Activated naive CD4-positive, alpha-beta T cell treated with anti-CD3 and anti-CD28 coated beads for 36 hours (primary cell): ENCODE results near the gene NKX1-1. TPM values are rescaled to one million over a fixed set of nuclear protein-coding genes. Genes with fewer than 3 reads are reported as not detected.
"Not testable (repeated sequence)": the region's sequence is repeated elsewhere in the genome, so short reads cannot be mapped to it uniquely, and the experiment has no call there.

Source experiments
- CTCF ChIA-PET: fragments of 350-600 bp; sonication (Branson Sonifier 250); formaldehyde crosslinking; loops from one replicate; lab custom pipeline; 2021; ENCODE audit warnings: antibody characterized with exemption; lab: Charles Lee
- DNase-seq: peaks from one replicate; pipeline ENCODE4 v3.0.0-alpha.2; 2020
- H3K27ac Mint-ChIP-seq: one replicate; pipeline ENCODE4 v1.8.0; 2021; ENCODE audit warnings: mild to moderate bottlenecking, mixed read lengths
- H3K27me3 Mint-ChIP-seq: one replicate; pipeline ENCODE4 v1.8.0; 2021; ENCODE audit warnings: low read depth, mixed read lengths
- H3K36me3 Mint-ChIP-seq: one replicate; pipeline ENCODE4 v1.8.0; 2021; ENCODE audit warnings: low read depth, mixed read lengths
- H3K4me1 Mint-ChIP-seq: one replicate; pipeline ENCODE4 v1.8.0; 2021; ENCODE audit warnings: low read depth, mixed read lengths
- H3K4me3 Mint-ChIP-seq: one replicate; pipeline ENCODE4 v1.8.0; 2021; ENCODE audit warnings: mild to moderate bottlenecking, moderate library complexity, mixed read lengths
- H3K9me3 Mint-ChIP-seq: one replicate; pipeline ENCODE4 v1.8.0; 2021; ENCODE audit warnings: mixed read lengths
- intact Hi-C: fragments of 100-400 bp; cut with micrococcal nuclease; formaldehyde crosslinking; loops from one replicate; pipeline ENCODE4 v1.15.1; 2023
- total RNA-seq, 2 experiments: library from RNA; stranded (reverse); gene quantifications; one replicate each; pipeline ENCODE4 v1.2.3, GENCODE V29; 2021

Gene NKX1-1
- total RNA-seq, 2 experiments from 2014 or later, result not detected

- H3K27ac Mint-ChIP-seq, result no peak overlapping the region
- intact Hi-C loops, result no loop called here
- no peak overlapping the region for H3K4me3 Mint-ChIP-seq
- H3K27me3 Mint-ChIP-seq, result peaks cover 5% of the 10 kb centered on the region
- DNase-seq, result no peak
- no peaks in the 10 kb centered on the region for H3K36me3 Mint-ChIP-seq
- H3K4me1 Mint-ChIP-seq, result no peaks in the 10 kb centered on the region
- CTCF ChIA-PET, result no interaction called here
- no peaks in the 10 kb centered on the region for H3K9me3 Mint-ChIP-seq
Observed at GRCh38 chr4:1445716-1446445, 39.6 kb upstream of the NKX1-1 start.

GRCh38 chr4:1443688-1444172 is 37.5 kb upstream of the NKX1-1 start:
- H3K27me3 Mint-ChIP-seq, H3K27ac Mint-ChIP-seq, DNase-seq, H3K9me3 Mint-ChIP-seq, H3K4me1 Mint-ChIP-seq, H3K4me3 Mint-ChIP-seq, H3K36me3 Mint-ChIP-seq, CTCF ChIA-PET: not testable (repeated sequence)
- intact Hi-C loops, result loop anchor here (5.0 kb wide), 1 partner anchor 41 kb away; no protein-coding TSS in a partner anchor

- Mint-ChIP-seq H3K4me3 (no peak overlapping the region), H3K4me1 (no peaks in the 10 kb centered on the region), H3K27me3 (peaks cover 14% of the 10 kb centered on the region), H3K36me3 (no peaks in the 10 kb centered on the region), H3K9me3 (no peaks in the 10 kb centered on the region), H3K27ac (no peak overlapping the region)
- CTCF ChIA-PET, result no interaction called here
- intact Hi-C loops, result no loop called here
- no peak for DNase-seq
Observed at GRCh38 chr4:1427010-1427409, 20.8 kb upstream of the NKX1-1 start.

GRCh38 chr4:1421657-1422056 is 15.4 kb upstream of the NKX1-1 start:
- Mint-ChIP-seq H3K27ac (no peak overlapping the region), H3K36me3 (no peaks in the 10 kb centered on the region), H3K9me3 (no peaks in the 10 kb centered on the region), H3K27me3 (peaks cover 19% of the 10 kb centered on the region), H3K4me3 (no peak overlapping the region), H3K4me1 (no peaks in the 10 kb centered on the region)
- DNase-seq, result no peak
- intact Hi-C loops, result no loop called here
- CTCF ChIA-PET, result no interaction called here

GRCh38 chr4:1419708-1420107 is 13.5 kb upstream of the NKX1-1 start:
- H3K9me3 Mint-ChIP-seq, result no peaks in the 10 kb centered on the region

GRCh38 chr4:1418494-1419285 is 12.4 kb upstream of the NKX1-1 start:
- no peak overlapping the region for H3K4me3 Mint-ChIP-seq
- CTCF ChIA-PET, result interaction anchor here (0.7 to 0.8 kb wide), 2 partner anchors 59 to 450 kb away, joined by 3 read pairs; no protein-coding TSS in a partner anchor
- DNase-seq, result no peak
- H3K27ac Mint-ChIP-seq, result no peak overlapping the region
- no peaks in the 10 kb centered on the region for H3K9me3 Mint-ChIP-seq
- H3K36me3 Mint-ChIP-seq, result no peaks in the 10 kb centered on the region
- H3K4me1 Mint-ChIP-seq, result peaks cover 4% of the 10 kb centered on the region
- peaks cover 23% of the 10 kb centered on the region for H3K27me3 Mint-ChIP-seq
- intact Hi-C loops, result no loop called here

More at GRCh38 chr4:1419708-1420107, 13.5 kb upstream of the NKX1-1 start:
- no peak for DNase-seq
- peaks cover 1% of the 10 kb centered on the region for H3K4me1 Mint-ChIP-seq
- no peak overlapping the region for H3K4me3 Mint-ChIP-seq
- intact Hi-C loops, result no loop called here
- H3K36me3 Mint-ChIP-seq, result no peaks in the 10 kb centered on the region
- CTCF ChIA-PET, result no interaction called here
- no peak overlapping the region for H3K27ac Mint-ChIP-seq
- peaks cover 26% of the 10 kb centered on the region for H3K27me3 Mint-ChIP-seq

GRCh38 chr4:1417522-1418390 is 11.5 kb upstream of the NKX1-1 start:
- no peaks in the 10 kb centered on the region for H3K9me3 Mint-ChIP-seq
- H3K4me3 Mint-ChIP-seq, result no peak overlapping the region
- peaks cover 5% of the 10 kb centered on the region for H3K4me1 Mint-ChIP-seq
- H3K36me3 Mint-ChIP-seq, result no peaks in the 10 kb centered on the region
- CTCF ChIA-PET, result interaction anchor here (0.8 kb wide), 1 partner anchor 58 kb away, joined by 3 read pairs; no protein-coding TSS in a partner anchor
- H3K27ac Mint-ChIP-seq, result no peak overlapping the region
- DNase-seq, result no peak
- H3K27me3 Mint-ChIP-seq, result peaks cover 30% of the 10 kb centered on the region
- intact Hi-C loops, result no loop called here

- Mint-ChIP-seq H3K4me3 (no peak overlapping the region), H3K4me1 (peaks cover 5% of the 10 kb centered on the region), H3K27ac (no peak overlapping the region), H3K9me3 (no peaks in the 10 kb centered on the region), H3K36me3 (no peaks in the 10 kb centered on the region), H3K27me3 (peaks cover 32% of the 10 kb centered on the region)
- no peak for DNase-seq
- intact Hi-C loops, result no loop called here
- CTCF ChIA-PET, result no interaction called here
Observed at GRCh38 chr4:1416948-1417260, 10.7 kb upstream of the NKX1-1 start.

GRCh38 chr4:1416051-1416947 is 10.1 kb upstream of the NKX1-1 start:
- intact Hi-C loops, result no loop called here
- H3K4me1 Mint-ChIP-seq, result peaks cover 5% of the 10 kb centered on the region

GRCh38 chr4:1415681-1415981 is 9.4 kb upstream of the NKX1-1 start:
- Mint-ChIP-seq H3K27ac (no peak overlapping the region), H3K36me3 (no peaks in the 10 kb centered on the region), H3K4me3 (no peak overlapping the region), H3K4me1 (peaks cover 5% of the 10 kb centered on the region), H3K27me3 (peaks cover 41% of the 10 kb centered on the region), H3K9me3 (no peaks in the 10 kb centered on the region)
- intact Hi-C loops, result no loop called here
- no peak for DNase-seq
- CTCF ChIA-PET, result no interaction called here

More at GRCh38 chr4:1416051-1416947, 10.1 kb upstream of the NKX1-1 start:
- Mint-ChIP-seq H3K27ac (no peak overlapping the region), H3K9me3 (no peaks in the 10 kb centered on the region), H3K27me3 (peaks cover 34% of the 10 kb centered on the region), H3K36me3 (no peaks in the 10 kb centered on the region), H3K4me3 (no peak overlapping the region)
- DNase-seq, result no peak
- CTCF ChIA-PET, result no interaction called here

- Mint-ChIP-seq H3K4me1 (peaks cover 5% of the 10 kb centered on the region), H3K27me3 (peaks cover 42% of the 10 kb centered on the region), H3K4me3 (no peak overlapping the region), H3K27ac (no peak overlapping the region), H3K9me3 (no peaks in the 10 kb centered on the region), H3K36me3 (no peaks in the 10 kb centered on the region)
- CTCF ChIA-PET, result no interaction called here
- no peak for DNase-seq
- intact Hi-C loops, result no loop called here
Observed at GRCh38 chr4:1414831-1415680, 8.8 kb upstream of the NKX1-1 start.
